Measurements from ENCODE around the gene PATJ.
"Not testable (repeated sequence)": the region's sequence is repeated elsewhere in the genome, so short reads cannot be mapped to it uniquely, and the experiment has no call there.

PATJ gene

DNA sequence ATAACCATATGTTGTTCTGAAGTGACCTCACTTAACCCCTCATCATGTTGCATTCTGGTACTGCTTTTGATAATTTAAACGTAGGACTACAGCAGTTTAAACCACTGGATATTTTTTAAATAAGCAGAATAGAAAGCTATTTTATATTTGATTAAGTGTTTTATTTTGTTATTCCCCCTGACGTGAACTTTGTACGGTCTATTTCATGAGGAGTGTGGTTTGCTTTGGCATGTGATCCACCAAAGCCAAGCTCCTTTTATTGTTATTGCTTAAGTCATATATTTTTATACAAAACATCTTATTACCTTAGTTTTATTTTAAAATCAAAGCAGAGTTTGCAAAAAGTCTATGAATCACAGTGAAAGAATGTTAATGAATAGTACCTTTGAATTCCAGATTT, 351.0 kb downstream of the PATJ start:
- DNase-seq (ENCODE audit: low spot score): no peak

DNA sequence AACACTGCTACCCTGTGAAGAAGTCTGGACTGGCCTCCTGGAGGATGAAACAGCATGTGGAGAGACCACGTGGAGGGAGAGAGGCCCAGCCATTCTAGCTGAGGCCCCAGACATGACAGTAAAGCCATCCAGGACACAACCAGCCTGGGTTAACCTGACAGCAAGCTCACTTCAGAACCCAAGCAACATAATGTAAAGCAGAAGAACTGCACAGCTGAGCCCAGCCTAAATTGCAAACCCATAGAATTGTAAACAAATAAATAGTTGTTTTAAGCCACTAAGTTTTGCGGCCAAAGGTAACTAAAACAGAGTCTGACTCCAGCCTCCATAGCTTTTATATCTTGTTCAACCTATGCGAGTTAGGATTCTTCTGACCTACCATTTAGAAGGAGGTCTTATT, 355.2 kb downstream of the PATJ start:
- no peak for DNase-seq (ENCODE audit: low spot score)

DNA sequence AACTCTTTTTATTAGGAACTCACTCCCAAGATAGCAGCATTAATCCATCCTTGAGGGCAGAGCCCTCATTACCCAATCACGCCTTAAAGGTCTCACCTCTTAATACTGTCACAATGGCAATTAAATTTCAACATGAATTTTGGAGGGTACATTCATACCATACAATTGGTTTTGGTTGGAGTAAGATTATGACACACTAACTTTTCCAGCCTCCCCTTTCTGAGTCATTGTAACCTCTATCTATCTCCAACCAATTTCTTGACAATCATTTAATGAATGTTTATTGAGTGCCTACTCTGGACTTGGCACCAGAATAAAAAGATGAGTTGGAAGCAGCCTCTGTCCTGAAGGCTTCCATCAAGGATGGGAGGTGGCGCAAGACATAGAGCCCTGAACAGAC, 358.2 kb downstream of the PATJ start:
- DNase-seq (ENCODE audit: low spot score): no peak

DNA sequence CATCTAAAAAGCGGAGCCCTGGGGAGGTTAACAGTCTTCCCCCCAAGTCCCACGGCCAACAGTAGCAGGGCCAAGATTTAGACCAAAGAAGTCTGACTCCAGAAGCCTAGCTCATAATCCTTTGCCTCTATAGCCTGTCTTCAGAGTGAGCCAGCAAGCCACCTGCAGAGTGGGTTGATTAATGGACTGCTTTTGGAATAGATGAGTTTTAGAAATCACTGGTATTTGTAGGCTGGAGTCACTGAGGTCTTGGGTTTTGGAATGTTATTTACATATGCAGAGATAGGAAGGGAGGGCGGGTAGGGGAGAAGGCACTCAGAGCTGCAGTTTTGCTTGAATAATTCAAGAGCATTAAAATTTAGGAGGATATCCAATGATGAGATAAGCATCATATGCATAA, 361.6 kb downstream of the PATJ start:
- no peak for DNase-seq (ENCODE audit: low spot score)

GRCh38 chr1:62107923-62108322, 365.6 kb downstream of the PATJ start:
- no peak for DNase-seq (ENCODE audit: low spot score)

DNA sequence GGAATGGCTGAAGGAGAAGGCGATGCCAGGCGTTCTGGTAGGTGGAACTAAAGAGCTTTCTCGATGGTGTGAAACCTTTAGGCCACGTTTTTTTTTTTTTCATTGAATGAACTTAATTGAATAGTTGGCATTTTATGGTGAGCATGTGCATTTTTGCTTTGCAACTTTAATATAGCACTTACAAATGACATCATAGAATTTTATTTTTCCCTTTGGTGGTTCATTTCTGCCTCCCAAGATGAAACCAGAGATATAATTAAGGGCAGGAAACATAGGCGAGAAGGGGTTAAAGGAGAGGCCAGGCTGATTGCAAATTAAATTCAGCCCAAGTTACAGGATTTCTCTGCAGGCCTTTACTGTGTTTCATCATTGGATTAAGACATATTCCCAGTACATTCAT, 366.8 kb downstream of the PATJ start:
- no peak for DNase-seq (ENCODE audit: low spot score)

GRCh38 chr1:62110198-62110817, 368.0 kb downstream of the PATJ start:
- no peak for DNase-seq (ENCODE audit: low spot score)

GRCh38 chr1:62111084-62111483, 368.8 kb downstream of the PATJ start:
- no peak for DNase-seq (ENCODE audit: low spot score)

- no peak for DNase-seq (ENCODE audit: low spot score)
Observed at GRCh38 chr1:62113507-62113906, 371.2 kb downstream of the PATJ start.

DNA sequence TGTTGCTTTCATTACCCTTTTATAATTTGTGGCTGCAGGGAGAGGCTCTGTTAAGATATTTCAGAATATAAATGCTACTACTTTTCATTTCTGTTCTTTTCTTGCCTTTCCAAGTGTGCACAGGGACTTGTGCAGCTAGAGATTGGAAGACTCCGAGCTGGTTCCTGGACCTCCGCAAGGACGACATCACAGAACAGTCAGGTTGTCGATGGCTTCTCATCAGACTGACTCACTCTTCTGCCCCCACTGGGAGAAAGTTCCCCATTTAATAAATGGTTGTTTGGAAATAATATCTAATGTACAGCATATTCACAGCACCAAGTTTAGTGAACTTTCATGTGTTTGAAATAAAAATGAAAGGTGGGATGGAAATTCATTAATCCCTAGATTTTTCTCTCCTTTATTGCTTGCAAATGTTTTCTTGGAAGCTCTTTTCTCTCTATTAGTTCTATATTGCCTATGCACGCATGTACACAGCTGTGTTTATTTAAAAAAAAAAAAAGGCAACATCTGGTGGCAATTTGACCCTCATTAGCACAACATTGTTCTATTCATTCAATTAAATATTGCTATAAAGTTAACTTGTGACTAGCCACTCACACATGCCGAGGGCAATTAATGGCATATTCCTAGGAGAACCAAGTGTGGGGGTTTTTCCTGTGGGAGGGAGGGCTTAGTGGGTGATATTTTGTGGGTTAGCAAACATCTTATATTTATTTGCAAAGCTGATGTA, 374.9 kb downstream of the PATJ start:
- DNase-seq (ENCODE audit: low spot score): no peak

GRCh38 chr1:62126579-62127290, 384.5 kb downstream of the PATJ start:
- DNase-seq (ENCODE audit: low spot score): no peak

- DNase-seq (ENCODE audit: low spot score): no peak
Observed at GRCh38 chr1:62128745-62129144, 386.5 kb downstream of the PATJ start.

DNA sequence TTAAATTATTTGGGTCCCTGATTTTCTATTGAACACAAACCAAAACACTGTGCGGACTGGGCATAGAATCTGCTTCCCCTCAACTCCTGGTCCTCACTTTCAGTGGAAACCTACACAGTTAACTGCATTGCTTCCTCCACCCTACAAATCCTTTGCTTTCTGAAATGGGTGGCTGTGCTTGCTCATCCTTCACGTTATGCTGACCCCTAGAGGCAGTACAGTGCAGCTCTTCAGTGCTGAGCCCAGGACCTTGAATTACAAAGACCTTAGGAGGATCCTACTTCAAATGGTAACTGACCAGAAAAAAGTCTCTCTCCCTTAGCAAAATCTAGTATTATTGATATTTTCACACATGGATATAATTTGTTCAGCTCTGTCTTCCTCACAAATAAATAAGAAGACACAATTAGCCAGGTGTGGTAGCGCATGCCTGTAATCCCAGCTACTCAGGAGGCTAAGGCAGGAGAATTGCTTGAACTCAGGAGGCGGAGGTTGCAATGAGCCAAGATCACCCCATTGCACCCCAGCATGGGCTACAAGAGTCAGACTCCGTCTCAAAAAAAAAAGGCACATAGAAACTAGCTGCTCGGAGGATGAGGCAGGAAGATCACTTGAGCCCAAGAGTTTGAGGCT, 388.9 kb downstream of the PATJ start:
- peak; percentile 74 for DNase-seq (ENCODE audit: low spot score)

GRCh38 chr1:62138029-62138428, 395.7 kb downstream of the PATJ start:
- DNase-seq (ENCODE audit: low spot score): no peak

DNA sequence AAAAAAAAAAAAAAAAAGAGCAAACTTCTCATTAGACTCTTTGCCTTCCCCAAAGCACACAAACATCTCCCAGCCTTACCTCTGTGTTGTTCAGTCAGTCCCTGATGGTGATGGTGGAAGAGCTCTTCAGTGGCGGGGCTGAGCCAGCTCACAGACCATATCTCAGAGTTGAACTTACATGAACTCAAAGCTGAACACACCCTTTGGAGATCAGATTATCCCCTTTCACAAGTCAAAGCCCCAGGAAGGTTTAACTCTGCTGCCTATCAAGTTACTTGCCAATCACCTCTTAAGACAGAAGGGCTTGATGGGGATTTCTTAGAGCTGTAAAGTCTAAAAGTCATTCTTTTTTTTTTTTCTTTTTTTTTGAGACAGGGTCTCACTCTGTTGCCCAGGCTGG, 397.1 kb downstream of the PATJ start:
- DNase-seq (ENCODE audit: low spot score): no peak

DNA sequence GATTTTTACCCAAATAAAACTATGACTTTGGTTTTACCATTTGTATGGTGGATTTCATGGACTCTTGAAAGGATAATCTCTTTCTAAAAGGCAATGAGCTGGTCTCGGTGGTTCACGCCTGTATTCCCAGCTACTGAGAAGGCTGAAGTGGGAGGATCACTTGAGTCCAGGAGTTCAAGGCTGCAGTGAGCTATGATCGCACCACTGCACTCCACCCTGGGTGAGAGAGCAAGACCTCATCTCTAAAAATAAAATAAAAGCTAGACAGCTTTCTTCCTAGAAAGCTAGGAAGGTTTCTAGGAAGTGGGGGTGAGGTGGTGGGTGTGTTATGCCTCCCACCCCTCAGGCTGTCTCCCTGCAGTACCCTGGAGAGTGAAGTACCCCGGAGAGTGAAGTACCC, 398.4 kb downstream of the PATJ start:
- no peak for DNase-seq (ENCODE audit: low spot score)

DNA sequence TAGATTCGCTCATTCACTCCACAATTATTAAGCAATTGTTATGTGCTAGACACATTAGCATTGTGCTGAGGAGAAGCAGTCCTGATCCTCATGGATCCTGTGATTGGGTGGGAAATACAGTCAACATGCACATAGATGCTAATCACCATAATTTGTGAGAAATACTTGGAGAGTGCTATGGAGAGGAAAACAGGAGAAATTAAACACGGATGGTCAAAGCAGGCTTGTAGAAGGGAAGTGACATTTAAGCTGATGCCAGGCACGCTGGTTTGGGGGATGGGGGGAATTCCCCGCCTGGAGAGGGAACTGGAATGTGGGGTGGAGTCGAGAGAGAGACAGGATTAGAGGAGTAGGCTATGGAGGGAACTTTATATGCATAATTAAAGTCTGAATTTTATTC, 400.2 kb downstream of the PATJ start:
- no peak for DNase-seq (ENCODE audit: low spot score)

GRCh38 chr1:62144238-62144831, 402.1 kb downstream of the PATJ start:
- peak; percentile 37 for DNase-seq (ENCODE audit: low spot score)

DNA sequence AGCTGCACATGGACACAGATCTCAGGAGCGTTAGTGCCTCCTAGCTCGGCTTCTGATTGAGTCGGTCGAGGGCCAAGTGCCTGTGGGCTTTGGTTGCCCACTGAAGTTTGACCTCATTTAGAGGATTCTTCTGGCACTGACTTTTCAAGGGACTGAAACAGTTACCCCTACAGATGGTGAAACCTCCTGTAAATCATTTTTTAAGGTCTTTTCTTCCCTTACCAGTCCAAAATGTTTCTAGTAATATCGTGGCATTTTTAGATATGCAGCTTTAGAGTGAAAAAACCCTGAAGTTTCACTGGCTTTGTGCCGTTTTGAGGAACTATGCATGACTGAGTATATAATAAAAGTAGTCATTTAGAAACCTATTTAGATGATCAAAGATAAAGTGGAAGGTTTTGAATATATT, 417.7 kb downstream of the PATJ start:
- DNase-seq (ENCODE audit: low spot score): no peak

GRCh38 chr1:62161711-62162110, 419.4 kb downstream of the PATJ start:
- no peak for DNase-seq (ENCODE audit: low spot score)

DNA sequence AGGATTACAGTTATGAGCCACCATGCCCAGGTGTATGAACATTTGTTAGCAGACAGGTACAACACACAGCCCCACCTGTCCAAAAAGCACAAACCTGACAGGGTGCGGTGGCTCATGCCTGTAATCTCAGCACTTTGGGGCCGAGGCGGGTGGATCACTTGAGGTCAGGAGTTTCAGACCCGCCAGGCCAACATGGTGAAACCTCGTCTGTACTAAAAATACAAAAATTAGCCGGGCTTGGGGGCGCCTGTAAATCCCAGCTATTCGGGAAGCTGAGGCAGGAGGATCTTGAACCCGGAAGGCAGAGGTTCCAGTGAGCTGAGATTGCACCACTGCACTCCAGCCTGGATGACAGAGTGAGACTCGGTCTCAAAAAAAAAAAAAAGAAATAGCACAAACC, 428.1 kb downstream of the PATJ start:
- not testable (repeated sequence) for DNase-seq (ENCODE audit: low spot score)

DNA sequence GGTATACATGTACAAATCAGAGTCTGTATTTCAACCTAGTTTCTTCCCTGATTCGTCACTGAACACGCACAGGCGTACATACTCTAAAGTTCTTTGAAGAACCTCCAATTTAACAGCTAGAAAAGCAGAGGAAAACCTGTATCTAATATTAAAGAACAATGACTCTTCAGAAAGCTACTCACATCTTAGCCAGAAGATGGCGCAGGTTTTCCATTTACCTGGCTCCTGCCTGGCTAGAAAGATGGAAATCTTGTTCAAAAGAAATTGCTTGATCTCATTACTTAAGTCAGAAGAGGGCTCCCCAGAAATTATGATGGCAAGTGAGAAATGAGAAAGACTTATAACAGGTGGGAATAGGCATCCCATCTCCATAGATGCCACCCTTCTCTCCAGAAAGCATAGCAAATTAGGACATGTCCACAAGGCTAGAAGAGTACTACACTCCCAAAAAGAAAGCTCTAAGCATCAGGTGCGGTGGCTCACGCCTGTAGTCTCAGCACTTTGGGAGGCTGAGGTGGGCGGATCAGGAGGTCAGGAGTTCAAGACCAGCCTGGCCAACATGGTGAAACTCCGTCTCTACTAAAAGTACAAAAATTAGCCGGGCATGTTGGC, 433.4 kb downstream of the PATJ start:
- DNase-seq (ENCODE audit: low spot score): peak; percentile 29
